Right lobe of liver (tissue), 4 donors: ENCODE results near the gene MFAP2.

Source experiments
- CTCF ChIP-seq, 4 donors: fragments of 200-600 bp in 3 of 4; fragments of 450-650 bp in 1 of 4; IDR thresholded peaks; one replicate each; pipeline versions ENCODE4 v1.5.1 to v1.8.0; 2016 to 2022; ENCODE audit warnings: antibody characterized with exemption in 4 of 4, mild to moderate bottlenecking in 2 of 4
- POLR2A ChIP-seq: fragments of 450-650 bp; IDR thresholded peaks from one replicate; pipeline ENCODE4 v1.6.1; 2017; ENCODE audit warnings: antibody characterized with exemption, mild to moderate bottlenecking
- donor health status: DM: no; HTN: no; CAD: no.
- donor health status: DM: no; HTN: no; CAD: no.
- donor health status: DM: no; HTN: yes; CAD: no.

DNA sequence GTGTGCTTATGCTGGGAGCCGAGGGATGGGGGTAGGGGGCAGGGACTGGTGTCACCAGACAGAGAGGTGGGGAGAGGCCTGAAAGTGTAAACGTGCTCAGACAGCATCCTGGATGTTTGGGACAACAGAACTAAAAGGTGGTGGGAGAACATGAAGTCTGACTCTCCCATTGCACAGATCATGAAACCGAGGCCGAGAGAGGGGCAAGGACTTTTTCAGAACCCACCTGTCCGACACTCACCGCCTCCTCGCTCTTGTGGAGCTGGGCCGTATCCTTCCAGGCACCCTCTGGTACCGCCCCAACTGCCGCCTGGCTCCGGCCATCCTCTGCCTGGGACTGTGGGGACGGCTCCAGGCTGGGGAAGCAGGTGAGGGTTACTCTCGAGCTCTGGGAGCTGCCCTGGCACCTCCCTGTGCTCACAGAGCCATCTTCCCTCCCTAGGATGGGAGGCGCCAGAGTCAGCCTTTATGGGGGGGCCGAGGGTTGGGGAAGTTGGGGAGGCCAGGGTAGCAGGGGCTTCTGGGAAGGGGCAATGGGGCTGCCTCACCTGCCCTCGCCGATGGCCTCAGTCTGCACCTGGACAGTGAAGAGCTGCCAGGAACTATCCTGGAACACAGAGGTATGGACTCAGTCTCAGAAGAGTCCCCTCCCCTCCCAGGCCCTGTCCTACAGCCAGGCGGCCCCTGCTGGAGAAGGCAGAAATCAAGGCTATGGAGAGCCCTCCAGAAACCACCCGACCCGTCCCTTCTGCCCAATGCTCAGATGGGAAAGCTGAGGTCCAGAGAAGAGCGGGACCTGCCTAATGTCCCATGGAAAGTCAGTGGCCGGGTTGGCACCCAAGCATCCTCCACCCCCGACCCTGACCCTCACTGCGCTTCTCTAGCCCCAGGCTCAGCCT, 24.3 kb upstream of the MFAP2 start:
- TF ChIP-seq CTCF (IDR thresholded peaks at IDR 0.05) (no peak), POLR2A (no peak)
